Measurements from ENCODE around the gene LMO7. TPM values are rescaled to one million over a fixed set of nuclear protein-coding genes. Genes with fewer than 3 reads are reported as not detected.
"Not testable (repeated sequence)": the region's sequence is repeated elsewhere in the genome, so short reads cannot be mapped to it uniquely, and the experiment has no call there.

LMO7 gene
- total RNA-seq, 1 experiment from 2014 or later, result 100 TPM

DNA sequence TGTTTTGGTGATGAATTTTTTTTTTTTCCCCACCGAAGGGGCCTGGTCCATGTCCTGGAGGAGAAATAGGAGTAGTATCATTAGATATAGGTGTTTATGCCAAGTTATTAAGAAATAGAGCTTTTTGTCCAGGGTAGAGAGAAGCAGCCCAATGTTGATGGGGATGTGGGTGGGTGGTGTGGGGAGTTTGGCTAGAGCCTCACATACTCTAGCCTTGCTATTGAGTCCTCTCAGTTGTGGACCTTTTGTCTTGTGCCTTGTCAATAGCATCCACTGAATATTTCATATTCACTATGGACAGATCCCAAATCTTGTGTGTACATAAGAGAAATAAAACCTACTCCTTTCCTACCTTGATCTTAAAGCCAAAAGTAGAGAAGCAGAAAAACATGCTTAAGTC lies 134.0 kb downstream of the LMO7 start:
- no peaks in the 10 kb centered on the region for H3K9me3 ChIP-seq
- H3K36me3 ChIP-seq, result peaks cover 29% of the 10 kb centered on the region
- no peak for DNase-seq
- no peaks in the 10 kb centered on the region for H3K27me3 ChIP-seq
- no peak overlapping the region for H3K4me3 ChIP-seq

DNA sequence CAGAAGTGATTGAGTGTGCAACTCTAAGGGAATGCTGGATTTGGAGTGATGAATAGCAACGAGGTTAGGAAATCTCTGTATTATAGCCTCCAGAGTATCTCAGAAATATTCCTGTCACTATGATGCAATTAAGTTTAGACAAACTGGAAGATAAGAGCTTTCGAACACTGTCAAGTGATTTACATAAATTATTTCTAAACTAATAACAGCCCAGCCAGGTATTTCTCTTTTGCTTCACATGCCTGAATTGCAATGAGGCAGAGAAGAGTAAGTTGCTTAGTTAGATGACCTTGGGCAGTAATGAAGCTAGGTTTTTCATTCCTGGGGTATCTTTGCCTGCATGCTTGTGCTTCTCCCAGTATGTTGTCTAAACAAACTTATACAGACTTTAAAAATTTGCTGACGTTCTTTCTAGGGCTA lies 134.5 kb downstream of the LMO7 start:
- peaks cover 31% of the 10 kb centered on the region for H3K36me3 ChIP-seq
- no peak overlapping the region for H3K4me3 ChIP-seq
- no peaks in the 10 kb centered on the region for H3K27me3 ChIP-seq
- H3K9me3 ChIP-seq, result no peaks in the 10 kb centered on the region
- DNase-seq, result no peak

DNA sequence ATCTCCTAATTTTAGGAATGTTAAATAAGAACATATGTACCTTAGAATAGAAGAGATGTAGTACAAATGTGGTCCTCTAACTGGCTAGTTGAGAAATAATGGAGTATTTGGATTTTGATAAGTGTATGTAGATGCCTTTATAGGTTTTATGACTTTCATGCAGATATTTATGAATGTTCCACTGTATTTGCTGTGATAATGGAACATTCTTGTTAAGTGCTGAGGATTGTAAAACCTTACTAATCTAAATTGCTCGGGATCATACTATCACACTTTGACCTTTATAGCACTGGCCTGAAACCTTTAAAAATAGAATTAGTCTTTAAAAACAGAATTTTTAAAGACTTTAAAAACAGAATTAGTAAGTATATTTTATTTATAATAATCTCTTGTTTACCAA lies 135.1 kb downstream of the LMO7 start:
- no peak for DNase-seq
- Histone ChIP-seq H3K36me3 (peaks cover 30% of the 10 kb centered on the region), H3K4me3 (no peak overlapping the region), H3K9me3 (no peaks in the 10 kb centered on the region), H3K27me3 (no peaks in the 10 kb centered on the region)

DNA sequence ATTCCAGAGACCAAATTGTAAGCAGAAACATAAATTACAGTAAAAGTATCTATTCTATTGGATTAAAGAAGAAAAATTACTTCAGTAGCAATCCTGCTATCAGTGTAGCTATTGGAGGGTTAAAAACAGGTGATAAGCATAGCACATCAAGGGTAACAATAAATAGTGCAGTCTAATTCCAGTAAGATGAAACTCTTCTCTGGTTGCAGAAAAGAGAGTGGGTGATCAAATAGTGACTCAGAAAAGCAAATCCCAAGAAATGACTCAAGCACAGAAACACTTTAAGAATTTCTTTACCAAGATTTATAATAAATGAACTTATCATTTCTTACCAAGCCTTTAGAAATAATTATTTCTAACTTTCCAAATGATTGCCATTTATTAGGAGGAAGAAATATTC lies 135.7 kb downstream of the LMO7 start:
- no peak for DNase-seq
- Histone ChIP-seq H3K27me3 (no peaks in the 10 kb centered on the region), H3K4me3 (no peak overlapping the region)

DNA sequence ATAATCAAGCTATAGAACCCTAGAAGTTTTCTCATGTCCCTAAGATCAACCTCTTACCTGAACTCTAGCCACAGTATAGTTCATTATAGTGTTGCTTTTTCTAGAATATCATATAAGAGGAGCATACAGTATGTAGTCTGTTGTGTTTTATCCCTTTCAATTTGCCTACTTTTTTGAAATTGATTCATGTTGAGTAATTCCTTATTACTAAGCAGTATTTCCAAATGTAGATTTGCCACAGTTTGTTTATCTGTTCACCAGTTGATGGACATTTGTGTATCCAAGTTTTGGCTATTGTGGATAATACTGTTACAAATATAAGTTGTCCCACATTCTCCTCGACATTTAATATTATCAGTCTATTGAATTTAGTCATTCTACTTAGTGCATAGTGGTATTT lies 138.0 kb downstream of the LMO7 start:
- no peak for DNase-seq
- Histone ChIP-seq H3K36me3 (peaks cover 48% of the 10 kb centered on the region), H3K9me3 (no peaks in the 10 kb centered on the region), H3K4me3 (no peak overlapping the region), H3K27me3 (no peaks in the 10 kb centered on the region)

More for the DNA sequence above, 135.7 kb downstream of the LMO7 start:
- peaks cover 33% of the 10 kb centered on the region for H3K36me3 ChIP-seq
- no peaks in the 10 kb centered on the region for H3K9me3 ChIP-seq

DNA sequence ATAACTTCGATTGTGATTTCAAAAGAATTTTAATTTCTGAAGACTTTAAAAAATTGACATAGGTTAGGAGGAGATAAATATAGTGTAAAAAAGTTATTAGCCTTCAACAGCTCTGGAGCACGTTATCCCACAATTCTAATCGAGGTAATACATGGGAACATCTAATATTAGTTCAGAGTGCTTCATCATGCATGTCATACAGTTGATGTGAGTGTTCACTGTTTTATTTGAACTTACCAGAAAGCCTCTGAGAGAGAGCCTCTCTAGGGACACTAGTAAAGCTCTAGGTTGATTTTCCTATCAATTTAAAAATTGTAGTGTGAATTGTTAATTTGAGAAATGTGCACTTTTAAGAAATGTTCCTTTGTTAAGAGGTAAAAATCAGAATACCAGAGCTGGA lies 140.4 kb downstream of the LMO7 start:
- Histone ChIP-seq H3K27me3 (no peaks in the 10 kb centered on the region), H3K36me3 (peaks cover 64% of the 10 kb centered on the region), H3K4me3 (no peak overlapping the region), H3K9me3 (peaks cover 4% of the 10 kb centered on the region)
- no peak for DNase-seq

DNA sequence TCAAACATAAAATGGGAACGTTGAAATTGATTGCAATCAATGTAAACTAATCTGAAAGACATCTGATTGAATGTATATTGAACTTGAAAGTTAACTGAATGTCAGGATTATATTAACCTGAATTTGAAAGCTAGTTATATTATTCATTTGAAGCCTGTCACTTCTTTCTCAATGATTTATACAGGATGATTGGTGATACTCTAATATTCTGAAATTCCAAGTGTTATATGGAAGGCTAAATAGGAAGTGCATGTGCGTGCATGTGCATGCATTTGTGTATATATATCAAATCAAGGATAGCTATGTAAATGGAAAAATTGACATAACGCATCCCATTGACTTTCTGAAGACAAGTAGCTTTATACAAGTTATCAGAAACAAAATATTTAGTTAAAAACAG lies 143.3 kb downstream of the LMO7 start:
- peaks cover 8% of the 10 kb centered on the region for H3K9me3 ChIP-seq
- peaks cover 77% of the 10 kb centered on the region for H3K36me3 ChIP-seq
- DNase-seq, result no peak
- no peak overlapping the region for H3K4me3 ChIP-seq
- no peaks in the 10 kb centered on the region for H3K27me3 ChIP-seq

DNA sequence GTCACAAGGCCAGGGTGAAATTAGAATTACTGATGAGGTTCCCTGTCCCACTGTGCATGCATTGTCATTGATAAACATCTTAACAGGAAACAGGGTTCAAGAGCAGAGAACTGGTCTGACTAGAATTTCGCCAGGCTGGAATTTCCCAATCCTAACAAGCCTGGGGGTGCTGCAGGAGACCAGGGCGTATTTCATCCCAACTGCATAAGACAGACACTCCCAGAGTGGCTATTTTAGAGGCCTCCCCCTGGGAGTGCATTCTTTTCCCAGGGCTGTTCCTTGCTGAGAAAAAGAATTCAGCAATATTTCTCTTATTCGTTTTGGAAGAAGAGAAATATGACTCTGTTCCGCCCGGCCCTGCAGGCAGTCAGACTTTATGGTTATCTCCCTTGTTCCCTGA lies 144.0 kb downstream of the LMO7 start:
- not testable (repeated sequence) for DNase-seq, H3K27me3 ChIP-seq, H3K4me3 ChIP-seq, H3K9me3 ChIP-seq
- peaks cover 76% of the 10 kb centered on the region for H3K36me3 ChIP-seq

DNA sequence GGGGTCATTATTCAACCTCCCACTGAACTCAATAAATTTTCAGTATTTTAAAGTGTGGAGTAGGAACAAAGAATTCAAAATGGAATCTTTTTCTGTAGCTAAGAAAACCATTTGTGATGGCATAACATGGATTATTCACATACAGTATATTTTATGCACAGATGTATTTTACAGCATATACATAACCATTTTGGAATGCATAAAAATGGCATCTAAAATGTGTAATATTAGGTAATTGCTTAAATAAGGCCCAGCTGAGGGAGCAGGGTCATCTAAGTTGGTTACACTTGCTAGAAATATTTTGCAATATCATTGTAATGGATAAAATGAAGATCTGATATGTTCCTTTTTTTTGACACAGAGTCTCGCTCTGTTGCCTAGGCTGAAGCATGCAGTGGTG lies 146.9 kb downstream of the LMO7 start:
- H3K36me3 ChIP-seq, result peaks cover 65% of the 10 kb centered on the region
- no peak overlapping the region for H3K4me3 ChIP-seq
- H3K27me3 ChIP-seq, result no peaks in the 10 kb centered on the region
- DNase-seq, result no peak
- peaks cover 8% of the 10 kb centered on the region for H3K9me3 ChIP-seq

DNA sequence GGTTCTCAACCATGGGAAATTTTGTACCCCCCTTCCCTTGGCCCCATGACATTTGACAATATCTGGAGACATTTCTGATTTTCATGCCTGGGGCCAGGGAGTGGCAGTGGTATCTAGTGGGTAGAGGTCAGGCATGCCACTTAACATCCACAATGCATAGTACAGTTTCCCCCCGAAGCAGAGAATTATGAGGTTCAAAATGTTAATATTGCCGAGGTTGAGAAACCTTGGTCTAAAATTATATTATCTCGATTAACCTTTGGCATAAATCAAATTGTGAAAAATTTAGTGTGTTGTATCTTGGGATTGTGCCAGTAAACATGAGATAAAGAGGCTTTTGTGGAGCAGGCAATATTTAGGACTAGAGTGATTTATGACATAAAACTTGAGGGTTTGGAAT lies 147.9 kb downstream of the LMO7 start:
- Histone ChIP-seq H3K27me3 (no peaks in the 10 kb centered on the region), H3K9me3 (peaks cover 8% of the 10 kb centered on the region), H3K36me3 (peaks cover 54% of the 10 kb centered on the region), H3K4me3 (no peak overlapping the region)
- no peak for DNase-seq

DNA sequence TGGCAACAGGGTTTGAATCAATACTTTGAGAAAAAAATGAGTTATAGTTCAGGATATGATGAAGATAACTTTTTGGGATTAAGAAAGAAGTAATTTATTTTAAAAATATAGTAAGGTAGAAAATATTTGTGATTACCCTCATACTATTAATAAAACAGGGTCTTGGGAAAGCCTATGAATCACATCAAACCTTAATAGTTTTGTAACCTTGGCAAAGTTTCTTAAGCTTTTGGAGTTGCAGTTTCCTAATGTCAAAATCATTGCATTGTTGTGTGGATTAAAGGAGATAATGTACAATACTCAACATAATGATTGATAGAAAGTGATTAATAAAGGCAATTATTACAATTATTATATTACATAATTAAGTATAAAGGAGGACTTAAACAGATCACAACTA lies 149.0 kb downstream of the LMO7 start:
- no peak overlapping the region for H3K4me3 ChIP-seq
- no peaks in the 10 kb centered on the region for H3K27me3 ChIP-seq
- H3K9me3 ChIP-seq, result 0 out of 2 replicates have a peak, but pooled peaks cover 4% of the 10 kb centered on the region
- no peak for DNase-seq
- H3K36me3 ChIP-seq, result peaks cover 51% of the 10 kb centered on the region

DNA sequence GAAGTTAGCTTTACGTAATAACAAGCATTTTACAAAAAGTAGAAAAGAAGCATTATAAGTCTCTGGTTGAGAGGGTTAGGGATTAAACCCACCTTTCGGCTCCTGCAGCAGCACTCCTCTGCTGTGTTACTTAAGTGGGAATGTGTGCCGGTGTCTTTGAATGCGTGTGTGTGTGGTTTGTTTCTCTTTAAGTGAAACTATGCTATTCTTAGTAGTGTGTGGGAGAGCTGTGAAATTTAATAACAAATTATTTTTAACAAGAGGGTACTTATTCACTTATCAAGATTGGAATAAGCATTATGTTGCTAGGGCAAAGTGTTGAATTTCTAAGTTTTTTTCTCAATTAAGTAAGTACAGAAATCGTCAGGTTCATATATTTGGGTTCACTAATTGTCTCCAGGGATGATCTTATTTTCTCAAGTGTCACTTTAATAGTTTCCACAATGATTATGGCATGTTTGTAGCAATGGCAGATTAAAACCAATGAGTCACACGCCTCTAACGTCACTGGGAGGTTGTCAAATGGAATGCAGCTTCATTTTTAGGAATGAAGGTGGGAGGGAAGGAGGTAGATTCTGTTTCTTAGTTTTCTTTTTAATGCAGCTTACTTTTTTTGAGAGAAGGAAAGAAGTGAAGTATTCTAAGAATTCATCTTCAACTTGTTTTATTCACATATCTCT lies 151.3 kb downstream of the LMO7 start:
- Histone ChIP-seq H3K27me3 (no peaks in the 10 kb centered on the region), H3K4me3 (no peak overlapping the region), H3K36me3 (peaks cover 51% of the 10 kb centered on the region), H3K9me3 (0 out of 2 replicates have a peak, but pooled peaks cover under 1% of the 10 kb centered on the region)
- DNase-seq, result peak; percentile 20

DNA sequence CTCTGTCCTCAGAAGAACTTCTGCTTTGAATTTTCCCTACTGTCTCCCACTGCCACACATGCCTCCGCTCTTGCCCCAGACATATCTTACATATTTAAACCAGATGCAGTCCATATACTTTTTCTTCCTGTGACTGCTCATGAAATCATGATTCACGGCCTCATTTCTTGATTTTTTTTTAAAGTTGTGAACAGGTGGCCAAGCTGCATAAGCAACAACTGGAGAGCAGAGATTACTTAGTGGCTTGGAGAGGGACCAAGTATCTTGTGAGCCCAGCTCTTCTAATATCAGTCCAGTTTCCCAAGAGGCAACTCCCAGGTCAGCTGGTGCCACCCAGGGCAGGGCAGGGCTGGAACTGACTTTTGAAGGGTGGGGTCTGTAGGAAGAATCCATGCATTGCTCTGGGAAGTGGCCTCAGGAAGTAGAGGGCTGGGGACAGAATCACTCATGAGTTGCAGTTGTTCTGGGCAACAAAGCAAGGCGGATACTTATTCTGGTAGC lies 152.4 kb downstream of the LMO7 start:
- peak; percentile 80 for DNase-seq
- peak overlapping the region; percentile 7; the same call in 1 of the 2 replicates for H3K4me3 ChIP-seq
- no peaks in the 10 kb centered on the region for H3K9me3 ChIP-seq
- H3K27me3 ChIP-seq, result no peaks in the 10 kb centered on the region
- H3K36me3 ChIP-seq, result peaks cover 47% of the 10 kb centered on the region

DNA sequence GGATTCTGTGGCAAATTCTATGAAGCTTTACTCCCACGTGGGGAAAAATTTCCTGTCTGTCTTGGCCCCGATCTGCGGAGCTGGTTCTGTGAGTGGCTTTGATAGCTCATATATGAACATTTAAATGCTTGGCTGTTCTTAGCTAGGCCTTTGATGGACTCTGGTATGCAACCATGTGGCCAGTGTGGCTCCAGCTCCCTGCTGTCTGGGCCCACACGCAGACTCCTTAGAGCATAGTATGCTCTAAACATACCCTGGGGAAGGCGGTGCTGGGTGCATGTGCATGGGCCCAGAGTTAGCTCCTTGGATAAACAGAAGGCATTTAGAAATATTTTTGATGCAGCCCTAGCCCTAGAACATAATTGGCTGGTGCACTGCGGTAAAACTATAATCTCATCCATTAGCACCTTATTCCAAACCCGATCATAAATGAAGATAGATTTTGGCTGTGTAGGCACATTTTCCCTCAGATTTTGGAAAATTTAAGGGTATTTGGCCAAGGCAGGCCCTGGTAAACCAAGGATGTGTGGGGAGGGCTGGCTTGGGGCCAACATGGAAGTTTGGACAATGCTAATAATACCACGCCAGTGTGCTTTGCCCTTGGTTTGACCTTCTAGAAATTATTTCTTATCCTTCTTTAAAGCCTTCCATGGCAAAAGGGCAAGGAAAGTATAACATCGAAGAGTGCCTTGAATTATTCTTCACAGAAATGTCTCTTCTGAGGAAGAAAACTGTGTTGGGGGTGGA lies 153.5 kb downstream of the LMO7 start:
- peak; percentile 34 for DNase-seq
- no peaks in the 10 kb centered on the region for H3K27me3 ChIP-seq
- H3K4me3 ChIP-seq, result peak overlapping the region; percentile 7

DNA sequence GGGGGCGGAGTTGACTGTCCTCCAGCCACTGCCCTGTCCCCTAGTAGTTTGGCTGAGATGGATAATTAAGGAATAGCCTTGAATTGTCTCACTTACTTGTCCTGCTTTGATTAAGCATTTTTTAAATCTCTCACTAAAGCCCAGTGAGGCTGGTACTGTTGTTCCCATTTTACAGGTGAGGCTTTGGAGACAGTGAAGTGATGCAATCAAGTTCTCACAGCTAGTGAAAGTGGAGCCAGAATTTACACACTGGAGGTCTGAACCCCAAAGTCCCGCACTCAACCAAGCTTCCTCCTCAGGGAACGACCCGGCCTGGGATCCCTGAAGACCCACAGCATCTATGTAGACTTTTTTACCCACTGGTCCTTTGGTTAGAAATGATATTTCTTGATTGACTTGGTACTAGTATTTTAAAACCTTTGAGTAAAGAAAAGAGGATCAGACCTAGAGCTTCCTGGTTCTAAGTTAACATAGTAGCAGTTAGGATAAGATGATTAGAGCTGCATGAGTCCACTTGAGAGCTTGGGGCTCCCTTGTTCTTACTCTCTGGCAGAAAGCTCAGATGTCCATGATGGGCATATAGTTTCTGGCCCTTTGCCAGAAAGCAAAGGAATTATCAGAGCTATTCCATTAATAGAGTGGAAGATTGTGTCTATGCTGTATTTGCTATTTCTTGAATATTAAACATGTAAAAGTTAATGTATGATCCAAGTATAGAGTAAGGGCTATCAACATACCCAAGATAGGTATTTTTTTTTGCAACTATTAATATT lies 154.3 kb downstream of the LMO7 start:
- no peaks in the 10 kb centered on the region for H3K27me3 ChIP-seq
- DNase-seq, result no peak
- peaks cover 45% of the 10 kb centered on the region for H3K36me3 ChIP-seq
- H3K9me3 ChIP-seq, result no peaks in the 10 kb centered on the region
- no peak overlapping the region for H3K4me3 ChIP-seq

More for the DNA sequence above, 153.5 kb downstream of the LMO7 start:
- H3K36me3 ChIP-seq, result peaks cover 44% of the 10 kb centered on the region
- no peaks in the 10 kb centered on the region for H3K9me3 ChIP-seq

DNA sequence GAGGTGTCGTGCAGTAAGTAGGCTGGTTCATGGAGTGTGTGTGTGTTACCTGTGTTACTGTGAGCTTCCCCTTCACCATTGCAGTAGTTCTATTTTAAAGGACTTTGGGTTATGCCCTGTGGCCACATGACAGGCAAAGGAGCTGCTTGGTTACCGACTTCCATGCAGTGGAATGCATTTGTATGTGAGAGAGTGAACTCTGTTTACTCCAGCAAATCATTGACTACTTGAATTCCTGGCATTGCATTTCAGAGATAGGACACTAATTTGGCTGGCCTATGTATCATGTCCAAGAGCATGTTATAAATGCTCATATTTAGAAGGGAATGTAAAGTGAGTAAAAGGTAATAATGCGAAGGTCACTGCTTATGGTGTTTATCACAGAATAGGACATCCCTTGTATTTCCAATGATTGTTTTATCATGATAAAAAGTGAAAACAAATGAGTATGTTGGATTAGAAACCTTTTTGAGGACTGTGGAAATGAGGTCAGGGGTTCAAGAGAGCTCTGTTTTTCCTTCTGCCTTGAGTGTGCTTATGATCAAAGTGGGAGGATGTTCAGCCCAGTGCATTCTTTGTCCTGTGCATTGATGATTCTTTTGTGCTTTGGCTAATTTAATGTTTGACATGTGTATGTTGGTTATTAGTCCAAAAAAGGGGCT lies 156.5 kb downstream of the LMO7 start:
- Histone ChIP-seq H3K4me3 (no peak overlapping the region), H3K36me3 (peaks cover 55% of the 10 kb centered on the region), H3K9me3 (no peaks in the 10 kb centered on the region), H3K27me3 (no peaks in the 10 kb centered on the region)
- DNase-seq, result no peak

DNA sequence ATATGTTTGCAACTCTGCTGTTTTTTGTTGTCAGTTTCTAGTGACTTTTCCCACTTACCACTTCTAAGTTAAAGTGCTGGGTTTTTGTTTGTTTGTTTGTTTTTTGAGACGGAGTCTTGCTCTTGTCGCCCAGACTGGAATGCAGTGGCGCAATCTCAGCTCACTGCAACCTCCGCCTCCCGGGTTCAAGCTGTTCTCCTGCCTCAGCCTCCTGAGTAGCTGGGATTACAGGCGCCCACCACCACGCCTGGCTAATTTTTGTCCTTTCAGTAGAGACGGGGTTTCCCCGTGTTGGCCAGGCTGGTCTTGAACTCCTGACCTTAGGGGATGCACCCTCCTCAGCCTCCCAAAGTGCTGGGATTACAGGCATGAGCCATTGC lies 157.0 kb downstream of the LMO7 start:
- DNase-seq, H3K9me3 ChIP-seq, H3K27me3 ChIP-seq, H3K4me3 ChIP-seq: not testable (repeated sequence)
- peaks cover 60% of the 10 kb centered on the region for H3K36me3 ChIP-seq

All from MG63 (cell line).